IMR-90 (cell line): Measurements from ENCODE around the gene TRAPPC12. TPM values are rescaled to one million over a fixed set of nuclear protein-coding genes. Genes with fewer than 3 reads are reported as not detected.

Experiments used
- ATAC-seq: fragments of 200-7000 bp; cut with Tn5 transposase; 2 replicates; pipeline ENCODE4 v1.9.1; 2020; ENCODE audit warnings: low read depth, mild to moderate bottlenecking, moderate library complexity
- BruUV-seq: library from RNA; stranded (reverse); fragments of 400-500 nt; replicated peaks from 2 replicates; lab custom pipeline; 2021; lab: Mats Ljungman, UMichigan
- CTCF ChIA-PET: fragments of 300-600 bp; formaldehyde crosslinking; extraction: SDS; loops from one replicate; lab custom pipeline; 2021; ENCODE audit warnings: antibody characterized with exemption; lab: Yijun Ruan, JAX
- POLR2A ChIA-PET: fragments of 300-600 bp; sonication (Branson Sonifier 250); formaldehyde crosslinking; loops from one replicate; lab custom pipeline; 2022; ENCODE audit warnings: antibody characterized with exemption; ENCODE audit not compliant: unreplicated experiment; lab: Charles Lee
- DNase-seq: peaks from one replicate; pipeline ENCODE4 v3.0.0; 2013
- H2AFZ ChIP-seq: replicated peaks from 2 replicates; pipeline ENCODE3; 2013; ENCODE audit warnings: low read length, mild to moderate bottlenecking; ENCODE audit not compliant: poor library complexity
- H2AK5ac ChIP-seq: 2 replicates; pipeline ENCODE4 v1.6.1; 2013; ENCODE audit warnings: low read depth, low read length, inconsistent platforms
- H2AK9ac ChIP-seq: replicated peaks from 2 replicates; pipeline ENCODE3; 2013; ENCODE audit warnings: mild to moderate bottlenecking, low read depth, low read length, moderate library complexity; ENCODE audit not compliant: poor library complexity
- H2BK120ac ChIP-seq: 2 replicates; pipeline ENCODE4 v1.6.1; 2013; ENCODE audit warnings: low read depth, low read length, inconsistent platforms
- H2BK15ac ChIP-seq: 3 replicates; pipeline ENCODE4 v1.6.1; 2013; ENCODE audit warnings: low read depth, low read length, inconsistent platforms
- H2BK20ac ChIP-seq: 2 replicates; pipeline ENCODE4 v1.6.1; 2013; ENCODE audit warnings: low read depth, mild to moderate bottlenecking, inconsistent platforms, low read length, moderate library complexity
- H2BK5ac ChIP-seq: 2 replicates; pipeline ENCODE4 v1.6.1; 2013; ENCODE audit warnings: mild to moderate bottlenecking, low read depth, low read length, inconsistent platforms; ENCODE audit not compliant: poor library complexity, severe bottlenecking
- H3K14ac ChIP-seq: replicated peaks from 2 replicates; pipeline ENCODE4 v1.6.1; 2013; ENCODE audit warnings: low read depth, low read length, inconsistent platforms
- H3K18ac ChIP-seq: 2 replicates; pipeline ENCODE4 v1.6.1; 2013; ENCODE audit warnings: low read depth, low read length, control low read depth
- H3K23ac ChIP-seq: 2 replicates; pipeline ENCODE4 v1.6.1; 2013; ENCODE audit warnings: low read depth, low read length, inconsistent platforms
- H3K27ac ChIP-seq: 2 replicates; pipeline ENCODE4 v1.5.1; 2013; ENCODE audit warnings: mild to moderate bottlenecking, control low read depth, low read length; ENCODE audit not compliant: insufficient read depth
- H3K27me3 ChIP-seq: 2 replicates; pipeline ENCODE4 v1.6.1; 2013; ENCODE audit warnings: low read length; ENCODE audit not compliant: control insufficient read depth, insufficient read depth
- H3K36me3 ChIP-seq: 2 replicates; pipeline ENCODE4 v1.6.1; 2013; ENCODE audit warnings: low read length, mixed read lengths; ENCODE audit not compliant: control insufficient read depth, insufficient read depth
- H3K4ac ChIP-seq: 2 replicates; pipeline ENCODE4 v1.6.1; 2013; ENCODE audit warnings: low read depth, low read length, inconsistent platforms
- H3K4me1 ChIP-seq: 2 replicates; pipeline ENCODE4 v1.6.1; 2013; ENCODE audit warnings: low read length, mixed read lengths; ENCODE audit not compliant: control insufficient read depth, insufficient read depth
- H3K4me2 ChIP-seq: 2 replicates; pipeline ENCODE4 v1.6.1; 2013; ENCODE audit warnings: low read depth, mild to moderate bottlenecking, control low read depth, low read length, moderate library complexity
- H3K4me3 ChIP-seq: 2 replicates; pipeline ENCODE4 v1.5.1; 2013; ENCODE audit warnings: low read depth, mild to moderate bottlenecking, control low read depth, low read length, moderate library complexity; ENCODE audit not compliant: insufficient read depth
- H3K56ac ChIP-seq: 2 replicates; pipeline ENCODE4 v1.6.1; 2013; ENCODE audit warnings: low read length, inconsistent platforms; ENCODE audit not compliant: insufficient read depth; ENCODE audit errors: extremely low read depth
- H3K79me1 ChIP-seq, 2 experiments: 2 replicates each; pipeline ENCODE4 v1.6.1; 2013; ENCODE audit warnings: low read length in 2 of 2, inconsistent platforms in 1 of 2, low read depth in 1 of 2
- H3K9ac ChIP-seq: 2 replicates; pipeline ENCODE4 v1.6.1; 2013; ENCODE audit warnings: low read depth, low read length, control low read depth
- H3K9me1 ChIP-seq: 2 replicates; pipeline ENCODE4 v1.6.1; 2013; ENCODE audit warnings: low read length, inconsistent platforms; ENCODE audit not compliant: insufficient read depth
- H3K9me3 ChIP-seq: 2 replicates; pipeline ENCODE4 v1.6.1; 2013; ENCODE audit warnings: low read length; ENCODE audit not compliant: control insufficient read depth, insufficient read depth
- H4K20me1 ChIP-seq: 2 replicates; pipeline ENCODE4 v1.6.1; 2013; ENCODE audit warnings: low read length, inconsistent platforms; ENCODE audit not compliant: insufficient read depth
- H4K5ac ChIP-seq: 2 replicates; pipeline ENCODE4 v1.6.1; 2013; ENCODE audit warnings: mild to moderate bottlenecking, low read depth, low read length, control low read depth
- H4K8ac ChIP-seq, 2 experiments: 2 replicates each; pipeline ENCODE4 v1.6.1; 2013; ENCODE audit warnings: low read depth in 2 of 2, low read length in 2 of 2, control low read depth in 1 of 2, inconsistent platforms in 1 of 2
- H4K91ac ChIP-seq: 2 replicates; pipeline ENCODE4 v1.6.1; 2013; ENCODE audit warnings: low read depth, low read length, inconsistent platforms; ENCODE audit not compliant: insufficient read depth
- CEBPB ChIP-seq: IDR thresholded peaks from 2 replicates; pipeline ENCODE4 v1.6.1; 2012; ENCODE audit warnings: low read depth, low read length, improper control_type of control experiment
- CHD1 ChIP-seq: IDR thresholded peaks from 2 replicates; pipeline ENCODE4 v1.6.1; 2012; ENCODE audit warnings: low read depth, low read length, improper control_type of control experiment
- NFE2L2 ChIP-seq: fragments of 150-350 bp; IDR thresholded peaks from 2 replicates; pipeline ENCODE4 v1.6.1; 2016; ENCODE audit warnings: low read depth, mild to moderate bottlenecking, low read length
- POLR2A ChIP-seq: IDR thresholded peaks from 2 replicates; pipeline ENCODE4 v1.6.1; 2012; ENCODE audit warnings: mild to moderate bottlenecking, low read depth, low read length
- RCOR1 ChIP-seq: IDR thresholded peaks from 2 replicates; pipeline ENCODE4 v1.6.1; 2012; ENCODE audit warnings: mild to moderate bottlenecking, low read length, improper control_type of control experiment; ENCODE audit not compliant: insufficient replicate concordance
- RFX5 ChIP-seq: IDR thresholded peaks from 2 replicates; pipeline ENCODE4 v1.8.0; 2012; ENCODE audit warnings: low read depth, mild to moderate bottlenecking, low read length, moderate library complexity
- WGBS, 2 experiments: methylation state at CpG; one replicate each; pipeline versions ENCODE4 v1.1.5 to v1.1.7; 2013; ENCODE audit warnings: missing lambda C conversion rate in 2 of 2; ENCODE audit not compliant: insufficient read length in 1 of 2; ENCODE audit errors: extremely low coverage in 2 of 2; 5-methylcytosine and 5-hydroxymethylcytosine counted together
- dilution Hi-C: fragments of 300-500 bp; cut with HindIII; formaldehyde crosslinking; loops from one replicate; pipeline ENCODE4 v1.14.3; 2018; ENCODE audit warnings: low sequenced_read_pairs; ENCODE audit not compliant: unreplicated experiment
- in situ Hi-C: fragments of 300-500 bp; cut with MboI; formaldehyde crosslinking; loops from 3 replicates; pipeline ENCODE4 v1.14.3; 2019; ENCODE audit warnings: low sequenced_read_pairs, inconsistent platforms, mixed read lengths
- intact Hi-C: fragments of 100-400 bp; cut with micrococcal nuclease; formaldehyde crosslinking; loops from 2 replicates; pipeline ENCODE4 v1.10.0; 2022
- polyA plus RNA-seq, 3 experiments: library from polyadenylated mRNA; depleted of rRNA; stranded (reverse); fragments of >200 nt; gene quantifications; 2 replicates each; pipeline ENCODE4 v1.2.3, GENCODE V29; 2012; ENCODE audit warnings: low replicate concordance in 1 of 3
- total RNA-seq: library from RNA; depleted of rRNA; stranded (reverse); fragments of >200 nt; gene quantifications from 2 replicates; pipeline ENCODE4 v1.2.3, GENCODE V29; 2012
- TF ChIP-seq, protein P1 (sequence below): conservative IDR thresholded peaks from 2 replicates; pipeline ENCODE4 v1.5.1; 2012; ENCODE audit warnings: mild to moderate bottlenecking, low read depth, low read length, improper control_type of control experiment
- TF ChIP-seq, protein P2 (sequence below): fragments of 150-350 bp; IDR thresholded peaks from 2 replicates; pipeline ENCODE4 v1.6.1; 2016; ENCODE audit warnings: low read depth, mild to moderate bottlenecking, low read length, moderate library complexity, borderline replicate concordance
- TF ChIP-seq, protein P3 (sequence below): fragments of 150-350 bp; IDR thresholded peaks from 2 replicates; pipeline ENCODE4 v1.6.1; 2017; ENCODE audit warnings: mild to moderate bottlenecking, antibody characterized with exemption, low read length, low read depth

TRAPPC12 gene
- total and polyA plus RNA-seq, 2 of the 4 experiments (the other 2 are of a cell fraction): 25.8 to 69.9 TPM

DNA sequence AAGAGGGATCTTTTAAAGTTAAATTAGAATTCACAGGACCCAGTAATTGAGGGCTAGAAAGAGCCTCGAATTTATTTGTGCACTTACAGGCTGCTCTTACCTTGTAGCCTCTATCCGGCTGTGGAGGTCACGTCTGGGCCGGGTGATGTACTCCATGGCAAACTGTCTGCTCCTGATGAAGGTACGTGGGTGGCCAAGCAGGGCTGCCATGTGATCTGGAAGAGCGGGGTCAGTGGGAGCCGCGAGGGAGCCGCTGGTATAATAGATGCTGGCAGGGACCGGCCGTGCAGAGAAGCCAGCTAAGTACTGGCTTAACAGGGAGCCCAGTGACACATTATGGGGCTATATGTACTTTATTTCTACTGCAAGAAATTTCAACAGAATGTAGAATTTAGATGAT lies 80.7 kb downstream of the TRAPPC12 start:
- in situ Hi-C loops: no loop called here

More for the DNA sequence above, 80.7 kb downstream of the TRAPPC12 start:
- Histone ChIP-seq H2AFZ (no peak overlapping the region), H2BK15ac (no peak overlapping the region), H3K27ac (no peak overlapping the region), H4K20me1 (no peaks in the 10 kb centered on the region), H3K4me1 (peaks cover under 1% of the 10 kb centered on the region; the same call in 1 of the 2 replicates), H3K79me1 (peaks cover 0 to 3% of the 10 kb centered on the region in 2 experiments; a peak in 1 of 4 replicates), H2BK5ac (no peak overlapping the region), H3K56ac (no peak overlapping the region), H3K4ac (no peak overlapping the region), H3K23ac (no peak overlapping the region), H3K18ac (no peak overlapping the region), H3K14ac (no peak overlapping the region), H4K5ac (no peak overlapping the region), H3K9me3 (no peaks in the 10 kb centered on the region), H3K4me3 (no peak overlapping the region), H2AK9ac (no peak overlapping the region), H4K91ac (no peak overlapping the region), H3K4me2 (no peak overlapping the region), H4K8ac (no peak overlapping the region), H2BK120ac (no peak overlapping the region), H2AK5ac (no peak overlapping the region), H3K9ac (no peak overlapping the region), H3K9me1 (no peaks in the 10 kb centered on the region), H3K36me3 (peaks cover 28% of the 10 kb centered on the region), H2BK20ac (no peak overlapping the region), H3K27me3 (no peaks in the 10 kb centered on the region)
- dilution Hi-C loops: no loop called here
- ATAC-seq: no peak
- TF ChIP-seq RFX5: no peak
- TF ChIP-seq POLR2A: no peak
- TF ChIP-seq, protein P1, sequence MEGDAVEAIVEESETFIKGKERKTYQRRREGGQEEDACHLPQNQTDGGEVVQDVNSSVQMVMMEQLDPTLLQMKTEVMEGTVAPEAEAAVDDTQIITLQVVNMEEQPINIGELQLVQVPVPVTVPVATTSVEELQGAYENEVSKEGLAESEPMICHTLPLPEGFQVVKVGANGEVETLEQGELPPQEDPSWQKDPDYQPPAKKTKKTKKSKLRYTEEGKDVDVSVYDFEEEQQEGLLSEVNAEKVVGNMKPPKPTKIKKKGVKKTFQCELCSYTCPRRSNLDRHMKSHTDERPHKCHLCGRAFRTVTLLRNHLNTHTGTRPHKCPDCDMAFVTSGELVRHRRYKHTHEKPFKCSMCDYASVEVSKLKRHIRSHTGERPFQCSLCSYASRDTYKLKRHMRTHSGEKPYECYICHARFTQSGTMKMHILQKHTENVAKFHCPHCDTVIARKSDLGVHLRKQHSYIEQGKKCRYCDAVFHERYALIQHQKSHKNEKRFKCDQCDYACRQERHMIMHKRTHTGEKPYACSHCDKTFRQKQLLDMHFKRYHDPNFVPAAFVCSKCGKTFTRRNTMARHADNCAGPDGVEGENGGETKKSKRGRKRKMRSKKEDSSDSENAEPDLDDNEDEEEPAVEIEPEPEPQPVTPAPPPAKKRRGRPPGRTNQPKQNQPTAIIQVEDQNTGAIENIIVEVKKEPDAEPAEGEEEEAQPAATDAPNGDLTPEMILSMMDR: no peak
- TF ChIP-seq CHD1: no peak
- TF ChIP-seq, protein P2, sequence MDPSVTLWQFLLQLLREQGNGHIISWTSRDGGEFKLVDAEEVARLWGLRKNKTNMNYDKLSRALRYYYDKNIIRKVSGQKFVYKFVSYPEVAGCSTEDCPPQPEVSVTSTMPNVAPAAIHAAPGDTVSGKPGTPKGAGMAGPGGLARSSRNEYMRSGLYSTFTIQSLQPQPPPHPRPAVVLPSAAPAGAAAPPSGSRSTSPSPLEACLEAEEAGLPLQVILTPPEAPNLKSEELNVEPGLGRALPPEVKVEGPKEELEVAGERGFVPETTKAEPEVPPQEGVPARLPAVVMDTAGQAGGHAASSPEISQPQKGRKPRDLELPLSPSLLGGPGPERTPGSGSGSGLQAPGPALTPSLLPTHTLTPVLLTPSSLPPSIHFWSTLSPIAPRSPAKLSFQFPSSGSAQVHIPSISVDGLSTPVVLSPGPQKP: no peak
- no peak for TF ChIP-seq RCOR1
- TF ChIP-seq NFE2L2: no peak
- TF ChIP-seq, protein P3, sequence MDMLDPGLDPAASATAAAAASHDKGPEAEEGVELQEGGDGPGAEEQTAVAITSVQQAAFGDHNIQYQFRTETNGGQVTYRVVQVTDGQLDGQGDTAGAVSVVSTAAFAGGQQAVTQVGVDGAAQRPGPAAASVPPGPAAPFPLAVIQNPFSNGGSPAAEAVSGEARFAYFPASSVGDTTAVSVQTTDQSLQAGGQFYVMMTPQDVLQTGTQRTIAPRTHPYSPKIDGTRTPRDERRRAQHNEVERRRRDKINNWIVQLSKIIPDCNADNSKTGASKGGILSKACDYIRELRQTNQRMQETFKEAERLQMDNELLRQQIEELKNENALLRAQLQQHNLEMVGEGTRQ: no peak
- no peak for TF ChIP-seq CEBPB
- no peak for DNase-seq
- intact Hi-C loops: no loop called here
- WGBS, 2 experiments: 100% methylated on average over 2 of the region's 11 CpGs; no CpG with 5 or more reads in 1 of the 2 experiments
- CTCF ChIA-PET: no interaction called here
- POLR2A ChIA-PET: no interaction called here
- BruUV-seq: no TSS peak
